GM12875 (cell line): Measurements from ENCODE around the gene CWC27.

Experiments
- H3K4me3 ChIP-seq: one replicate; pipeline ENCODE4 v1.5.1; 2011; ENCODE audit warnings: low read depth, low read length, control low read depth
- CTCF ChIP-seq: IDR thresholded peaks from 2 replicates; pipeline ENCODE4 v1.5.1; 2011; ENCODE audit warnings: low read depth, mild to moderate bottlenecking, control low read depth, inconsistent platforms, low read length, moderate library complexity, borderline replicate concordance; ENCODE audit not compliant: insufficient read depth

Gene CWC27

GRCh38 chr5:64768358-64769312, at the start of gene CWC27, which contains the start of gene SREK1IP1:
Gene CWC27, plus strand, starts transcription at chr5:64768930. Its CDS starts 217 bp downstream, at chr5:64769147.
Gene SREK1IP1, minus strand, starts transcription at chr5:64768691. Its CDS starts 174 bp downstream, at chr5:64768517.
- TF ChIP-seq CTCF = 0 out of 2 replicates have a peak, but pooled peaks have one; percentile 13
- peak within 1 kb of the TSS; percentile 67 for H3K4me3 ChIP-seq

- H3K4me3 ChIP-seq = no peak overlapping the region
- no peak for TF ChIP-seq CTCF
Measured at GRCh38 chr5:64722588-64722987, 46.1 kb upstream of the CWC27 start.

- no peak for TF ChIP-seq CTCF
- H3K4me3 ChIP-seq = no peak overlapping the region
Measured at GRCh38 chr5:64727150-64727549, 41.6 kb upstream of the CWC27 start.

GRCh38 chr5:64742411-64742810, 26.3 kb upstream of the CWC27 start:
- H3K4me3 ChIP-seq = no peak overlapping the region
- TF ChIP-seq CTCF = no peak

GRCh38 chr5:64742821-64743220, 25.9 kb upstream of the CWC27 start:
- no peak overlapping the region for H3K4me3 ChIP-seq
- no peak for TF ChIP-seq CTCF

GRCh38 chr5:64744914-64745313, 23.8 kb upstream of the CWC27 start:
- H3K4me3 ChIP-seq = no peak overlapping the region
- no peak for TF ChIP-seq CTCF

- H3K4me3 ChIP-seq = no peak overlapping the region
- TF ChIP-seq CTCF = no peak
Measured at GRCh38 chr5:64746446-64746845, 22.3 kb upstream of the CWC27 start.
